Measurements from ENCODE around the gene CELSR1. TPM values are rescaled to one million over a fixed set of nuclear protein-coding genes. Genes with fewer than 3 reads are reported as not detected.

CELSR1 gene
- total RNA-seq, 2 experiments from 2014 or later: 0.10 to 0.17 TPM

- ChIA-PET CTCF (interaction anchor here (1.5 kb wide), 1 partner anchor 88 kb away, joined by 5 read pairs; no protein-coding TSS in a partner anchor), POLR2A (no interaction called here)
Observed at GRCh38 chr22:46455446-46455845, 82.0 kb downstream of the CELSR1 start.

DNA sequence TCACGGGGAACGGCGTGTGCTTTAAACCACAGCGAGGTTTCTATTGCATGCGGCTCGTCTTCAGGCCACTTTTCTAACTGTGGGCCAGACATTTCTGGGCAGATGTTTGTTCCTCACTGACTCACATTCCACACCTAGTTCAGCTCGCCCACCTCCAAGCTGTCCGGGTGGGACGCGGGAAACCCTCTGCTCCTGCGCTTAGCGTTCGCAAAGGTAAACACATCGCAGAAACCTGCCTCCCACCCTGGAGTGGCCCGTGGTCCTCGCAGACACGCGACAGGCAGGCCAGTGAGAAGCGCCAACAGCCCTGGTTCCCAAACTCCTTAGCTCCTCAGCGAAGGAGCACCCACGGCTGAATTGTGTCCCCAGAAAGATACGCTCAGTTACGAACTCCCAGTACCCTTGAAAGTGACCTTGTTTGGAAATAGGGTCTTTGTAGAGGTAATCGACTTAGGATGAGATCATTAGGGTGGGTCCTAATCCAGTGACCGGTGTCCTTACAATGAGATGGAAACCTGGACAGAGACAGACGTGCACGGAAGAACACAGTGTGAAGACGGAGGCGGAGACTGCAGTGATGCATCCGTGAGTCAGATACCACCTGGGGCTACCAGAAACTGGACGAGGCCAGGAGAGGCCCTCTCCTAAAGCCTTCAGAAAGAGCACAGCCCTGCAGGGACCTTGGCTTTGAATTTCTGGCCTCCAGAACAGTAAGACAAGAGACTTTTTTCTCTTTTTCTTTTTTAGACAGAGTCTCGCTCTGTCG lies 82.7 kb downstream of the CELSR1 start:
- ChIA-PET CTCF (no interaction called here), POLR2A (no interaction called here)

- ChIA-PET CTCF (no interaction called here), POLR2A (no interaction called here)
Observed at GRCh38 chr22:46453829-46454503, 83.5 kb downstream of the CELSR1 start.

- POLR2A ChIA-PET: no interaction called here
- CTCF ChIA-PET: no interaction called here
Observed at GRCh38 chr22:46453006-46453828, 84.2 kb downstream of the CELSR1 start.

- CTCF ChIA-PET: interaction anchor here (0.5 kb wide), 1 partner anchor 701 kb away, joined by 3 read pairs; no protein-coding TSS in a partner anchor
- POLR2A ChIA-PET: no interaction called here
Observed at GRCh38 chr22:46452195-46453005, 85.0 kb downstream of the CELSR1 start.

- POLR2A ChIA-PET: no interaction called here
- CTCF ChIA-PET: no interaction called here
Observed at GRCh38 chr22:46451741-46452140, 85.7 kb downstream of the CELSR1 start.

GRCh38 chr22:46450931-46451561 lies 86.4 kb downstream of the CELSR1 start:
- CTCF ChIA-PET: no interaction called here
- POLR2A ChIA-PET: no interaction called here

- ChIA-PET CTCF (no interaction called here), POLR2A (no interaction called here)
Observed at GRCh38 chr22:46449974-46450745, 87.3 kb downstream of the CELSR1 start.

- ChIA-PET POLR2A (no interaction called here), CTCF (no interaction called here)
Observed at GRCh38 chr22:46449116-46449691, 88.2 kb downstream of the CELSR1 start.

DNA sequence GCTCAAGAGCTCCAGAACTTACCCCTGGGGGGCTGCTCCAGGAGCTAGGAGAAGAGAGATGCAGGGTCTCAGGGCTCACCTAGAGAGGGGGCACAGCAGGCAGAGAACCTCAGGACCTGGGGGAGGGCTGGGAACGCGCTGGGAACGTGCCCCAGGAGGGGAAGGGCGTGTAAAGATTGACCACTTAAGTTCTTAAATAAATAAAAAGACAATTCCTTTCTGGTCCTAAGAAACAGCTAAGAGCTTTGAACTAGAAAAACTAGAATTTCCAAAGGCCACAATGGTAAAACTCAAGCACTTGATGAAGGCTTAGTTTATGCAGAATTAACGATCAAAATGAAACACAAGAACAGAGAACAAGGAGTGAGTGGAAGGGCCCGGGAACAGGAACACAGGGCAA lies 89.1 kb downstream of the CELSR1 start:
- ChIA-PET POLR2A (no interaction called here), CTCF (no interaction called here)

DNA sequence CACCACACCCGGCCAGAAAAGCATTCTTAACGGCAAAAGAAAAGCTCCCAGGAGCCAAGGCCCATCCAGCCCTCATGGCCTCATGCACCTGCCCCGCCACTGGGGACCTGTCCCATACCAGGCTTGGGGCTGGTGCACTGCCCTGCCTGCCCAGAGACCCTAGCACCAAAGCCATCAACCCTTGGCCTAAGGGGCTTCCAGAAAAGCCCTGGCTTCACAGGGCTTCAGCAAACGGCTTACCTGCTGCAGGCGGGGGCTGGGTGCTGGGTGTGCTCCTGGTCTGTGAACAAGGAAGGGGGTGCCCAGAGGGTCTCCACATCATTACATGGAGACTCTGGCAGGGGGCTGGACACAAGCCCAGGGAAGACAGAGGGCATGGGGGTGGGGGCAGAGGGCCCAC lies 89.5 kb downstream of the CELSR1 start:
- CTCF ChIA-PET: no interaction called here
- POLR2A ChIA-PET: no interaction called here

DNA sequence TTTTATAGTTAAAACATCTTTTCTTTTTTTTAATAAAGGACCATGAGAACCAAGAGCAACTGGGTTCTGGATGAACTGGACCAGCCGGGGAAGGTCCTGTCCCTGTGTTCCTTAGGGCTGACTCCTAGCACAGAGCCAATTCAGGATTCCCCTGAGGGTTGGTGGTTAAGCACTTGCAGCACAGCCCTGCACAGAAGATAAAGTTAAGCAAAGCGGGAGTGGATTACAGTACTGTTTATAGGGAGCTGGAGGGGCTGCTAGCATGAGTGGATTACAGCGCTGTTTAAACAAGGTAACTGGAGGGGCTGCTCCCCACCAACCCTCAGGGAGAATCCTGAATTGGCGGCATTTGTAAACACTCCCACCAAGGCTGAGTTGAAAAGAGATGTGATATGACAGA lies 90.6 kb downstream of the CELSR1 start:
- ChIA-PET CTCF (no interaction called here), POLR2A (no interaction called here)

DNA sequence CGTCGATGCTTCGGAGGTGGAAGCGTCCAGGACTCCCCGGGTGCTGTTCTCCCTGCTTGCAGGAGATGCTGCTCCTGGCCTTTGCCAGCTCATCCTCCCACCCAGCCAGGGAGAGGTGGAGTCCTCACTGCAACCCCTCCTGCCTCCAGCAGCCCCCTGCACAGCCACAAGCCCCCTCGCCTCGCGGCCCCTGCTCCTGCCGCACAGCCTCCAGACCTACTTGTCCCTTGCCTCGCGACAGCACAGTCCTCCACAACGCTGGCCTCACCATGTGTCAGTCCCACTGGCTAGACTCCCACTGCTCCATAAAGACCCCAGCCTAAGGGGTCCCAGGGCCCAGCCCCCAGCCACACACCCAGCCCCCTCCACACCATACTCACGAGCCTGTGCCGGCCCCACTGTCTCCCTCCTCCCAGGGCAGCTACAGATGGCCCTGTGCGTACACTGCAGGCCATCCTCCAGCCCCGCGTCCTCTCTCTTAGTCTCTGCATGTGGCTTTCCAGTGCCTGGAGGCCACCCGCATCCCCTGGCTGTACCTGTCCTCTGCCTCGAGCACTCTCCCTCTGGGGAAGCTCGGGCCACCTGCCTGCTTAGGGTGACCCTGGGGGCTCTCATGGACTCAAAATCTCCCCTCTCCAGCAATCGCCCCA lies 91.5 kb downstream of the CELSR1 start:
- POLR2A ChIA-PET: no interaction called here
- CTCF ChIA-PET: no interaction called here

DNA sequence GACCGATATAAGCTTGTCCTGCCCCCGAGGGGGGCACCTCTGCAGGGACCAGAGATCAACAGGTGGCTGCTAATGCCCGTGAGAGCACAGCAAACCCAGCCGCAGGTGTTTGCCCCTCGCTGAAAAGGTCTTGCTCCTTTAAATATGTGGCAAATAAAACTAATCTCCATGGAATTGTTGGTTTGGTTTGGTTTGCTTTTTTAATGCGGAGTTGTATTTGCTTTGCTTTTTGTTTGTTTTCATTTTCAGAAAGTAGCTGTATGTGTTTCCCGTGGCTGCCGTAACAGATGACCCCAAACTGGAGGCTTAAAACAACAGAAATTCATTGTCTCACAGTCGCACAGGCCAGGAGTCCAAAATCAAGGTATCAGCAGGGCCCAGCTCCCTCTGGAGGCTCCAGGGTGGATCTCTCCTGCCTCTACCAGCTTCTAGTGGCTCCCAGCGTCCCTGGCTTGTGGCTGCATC lies 93.0 kb downstream of the CELSR1 start:
- POLR2A ChIA-PET: no interaction called here
- CTCF ChIA-PET: interaction anchor here (0.6 to 0.7 kb wide), 2 partner anchors 77 to 328 kb away, joined by 3 read pairs; no protein-coding TSS in a partner anchor

DNA sequence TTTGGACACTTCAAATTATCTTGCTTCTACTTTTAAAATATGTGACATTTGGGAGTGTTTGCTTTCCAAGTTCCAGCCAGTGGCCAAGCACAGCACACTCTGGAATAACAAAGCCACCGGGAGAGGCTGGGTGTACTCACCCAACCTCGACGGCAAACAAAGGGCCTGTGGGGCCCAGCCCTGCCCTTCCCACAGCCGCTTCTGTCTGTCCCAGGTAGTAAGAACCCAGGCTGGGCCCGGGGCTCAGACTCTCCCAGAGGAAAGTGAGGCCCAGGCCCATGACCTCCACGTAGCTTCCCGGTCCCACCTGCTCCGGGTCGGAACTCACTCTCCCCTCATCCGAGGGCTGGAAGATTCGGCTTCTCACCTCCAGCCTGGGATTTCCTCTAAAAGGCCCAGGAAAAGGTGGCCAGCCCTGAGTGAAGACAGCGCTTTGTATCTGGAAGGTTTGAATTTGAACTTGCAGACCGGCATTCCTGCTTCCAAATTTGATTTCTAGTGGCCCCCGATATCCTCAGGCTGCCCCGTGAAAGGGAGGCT lies 93.5 kb downstream of the CELSR1 start:
- CTCF ChIA-PET: interaction anchor here (0.6 kb wide), 1 partner anchor 327 kb away, joined by 3 read pairs; no protein-coding TSS in a partner anchor
- POLR2A ChIA-PET: no interaction called here

GRCh38 chr22:46442217-46442853 lies 95.1 kb downstream of the CELSR1 start:
- ChIA-PET CTCF (no interaction called here), POLR2A (no interaction called here)
